NCI-H446 treated with DMSO at 0.1 percent for 48 hours (cell line): ENCODE results near the gene SLC4A9.
"Not testable (repeated sequence)": the region's sequence is repeated elsewhere in the genome, so short reads cannot be mapped to it uniquely, and the experiment has no call there.

Experiments
- DNase-seq: peaks from one replicate; lab custom pipeline; 2025; lab: John Stamatoyannopoulos, UW

Gene SLC4A9

GRCh38 chr5:140338336-140338735 lies 21.7 kb upstream of the SLC4A9 start:
- DNase-seq: no peak

GRCh38 chr5:140338908-140339307 lies 21.1 kb upstream of the SLC4A9 start:
- no peak for DNase-seq

- DNase-seq: no peak
Measured at GRCh38 chr5:140339636-140340035, 20.4 kb upstream of the SLC4A9 start.

- DNase-seq: no peak
Measured at GRCh38 chr5:140340605-140341121, 19.3 kb upstream of the SLC4A9 start.

GRCh38 chr5:140341591-140341990 lies 18.4 kb upstream of the SLC4A9 start:
- no peak for DNase-seq

GRCh38 chr5:140342287-140342686 lies 17.7 kb upstream of the SLC4A9 start:
- no peak for DNase-seq

- no peak for DNase-seq
Measured at GRCh38 chr5:140342896-140343295, 17.1 kb upstream of the SLC4A9 start.

GRCh38 chr5:140343849-140344248 lies 16.1 kb upstream of the SLC4A9 start:
- DNase-seq: not testable (repeated sequence)

GRCh38 chr5:140344683-140345423 lies 15.1 kb upstream of the SLC4A9 start:
- no peak for DNase-seq

- DNase-seq: no peak
Measured at GRCh38 chr5:140345919-140346347, 14.1 kb upstream of the SLC4A9 start.

GRCh38 chr5:140346348-140347221 lies 13.4 kb upstream of the SLC4A9 start, which contains the start of gene HBEGF:
HBEGF (minus strand) TSS chr5:140346603; CDS start chr5:140346328, 275 bp downstream.
- DNase-seq: peak; percentile 38

GRCh38 chr5:140347360-140347759 lies 12.6 kb upstream of the SLC4A9 start:
- DNase-seq: no peak

GRCh38 chr5:140348104-140348503 lies 11.9 kb upstream of the SLC4A9 start:
- DNase-seq: no peak

GRCh38 chr5:140349244-140349643 lies 10.8 kb upstream of the SLC4A9 start:
- no peak for DNase-seq

- no peak for DNase-seq
Measured at GRCh38 chr5:140351609-140352334, 8.2 kb upstream of the SLC4A9 start.

- DNase-seq: no peak
Measured at GRCh38 chr5:140355546-140355945, 4.4 kb upstream of the SLC4A9 start.

GRCh38 chr5:140356853-140357725 lies 2.9 kb upstream of the SLC4A9 start:
- DNase-seq: no peak

- peak; percentile 71 for DNase-seq
Measured at GRCh38 chr5:140357726-140358093, 2.3 kb upstream of the SLC4A9 start.

- no peak for DNase-seq
Measured at GRCh38 chr5:140358738-140359310, 1.2 kb upstream of the SLC4A9 start.

- no peak for DNase-seq
Measured at GRCh38 chr5:140360681-140361479, 886 bp downstream of the SLC4A9 start.
